Activated T-helper 2 cell treated with anti-CD3 and anti-CD28 coated beads, Interferon-gamma antibody, Interleukin-2, Interleukin-4, amounts not matched to agents 10 μg/mL and 5 μg/mL and 100 μg/mL, durations not matched to agents 14 hours and 24 hours and 36 hours (primary cell): ENCODE measurements around the gene PSMB2. TPM values are rescaled to one million over a fixed set of nuclear protein-coding genes. Genes with fewer than 3 reads are reported as not detected.
"Not testable (repeated sequence)": the region's sequence is repeated elsewhere in the genome, so short reads cannot be mapped to it uniquely, and the experiment has no call there.

ENCODE experiments used
- DNase-seq: peaks from one replicate; pipeline ENCODE4 v3.0.0; 2021; ENCODE audit warnings: low spot score
- H3K27ac Mint-ChIP-seq: one replicate; pipeline ENCODE4 v1.8.0; 2021; ENCODE audit warnings: mixed read lengths
- H3K27me3 Mint-ChIP-seq: one replicate; pipeline ENCODE4 v1.8.0; 2021; ENCODE audit warnings: low read depth, mixed read lengths
- H3K36me3 Mint-ChIP-seq: one replicate; pipeline ENCODE4 v1.8.0; 2021; ENCODE audit warnings: low read depth, mixed read lengths
- H3K4me1 Mint-ChIP-seq: one replicate; pipeline ENCODE4 v1.8.0; 2021; ENCODE audit warnings: low read depth, mixed read lengths
- H3K4me3 Mint-ChIP-seq: one replicate; pipeline ENCODE4 v1.8.0; 2021; ENCODE audit warnings: low read depth, mild to moderate bottlenecking, moderate library complexity, mixed read lengths
- H3K9me3 Mint-ChIP-seq: one replicate; pipeline ENCODE4 v1.8.0; 2021; ENCODE audit warnings: mixed read lengths
- intact Hi-C: fragments of 100-400 bp; cut with micrococcal nuclease; formaldehyde crosslinking; loops from one replicate; pipeline ENCODE4 v1.15.1; 2023
- total RNA-seq: library from RNA; stranded (reverse); gene quantifications from 2 replicates; pipeline ENCODE4 v1.2.3, GENCODE V29; 2022

The PSMB2 gene
- 123 and 124 TPM in 2 replicates for total RNA-seq

GRCh38 chr1:35641233-35641866 is at the start of gene PSMB2:
Gene PSMB2, minus strand, starts transcription at chr1:35641526. Its CDS starts 94 bp downstream, at chr1:35641432.
- H3K4me1 Mint-ChIP-seq: peaks cover 31% of the 10 kb centered on the region
- H3K9me3 Mint-ChIP-seq: no peaks in the 10 kb centered on the region
- intact Hi-C loops: loop anchor here (2.0 to 10.0 kb wide), 3 partner anchors 64 to 123 kb away; partner anchors contain the start of genes C1orf216 and CLSPN
- peak within 1 kb of the TSS; percentile 98 for H3K27ac Mint-ChIP-seq
- peak within 1 kb of the TSS; percentile 99 for H3K4me3 Mint-ChIP-seq
- H3K27me3 Mint-ChIP-seq: peaks cover 24% of the 10 kb centered on the region
- peak; percentile 93 for DNase-seq
- peaks cover 15% of the 10 kb centered on the region for H3K36me3 Mint-ChIP-seq

GRCh38 chr1:35691080-35691479 is 49.8 kb upstream of the PSMB2 start:
- intact Hi-C loops: no loop called here
- H3K27me3 Mint-ChIP-seq: peaks cover 27% of the 10 kb centered on the region

GRCh38 chr1:35690103-35690502 is 48.8 kb upstream of the PSMB2 start:
- H3K27me3 Mint-ChIP-seq: peaks cover 23% of the 10 kb centered on the region
- H3K9me3 Mint-ChIP-seq, H3K36me3 Mint-ChIP-seq, H3K4me3 Mint-ChIP-seq, intact Hi-C loops, H3K27ac Mint-ChIP-seq, DNase-seq, H3K4me1 Mint-ChIP-seq: not testable (repeated sequence)

More at GRCh38 chr1:35691080-35691479, 49.8 kb upstream of the PSMB2 start:
- Mint-ChIP-seq H3K4me1 (no peaks in the 10 kb centered on the region), H3K27ac (no peak overlapping the region), H3K4me3 (no peak overlapping the region), H3K9me3 (no peaks in the 10 kb centered on the region), H3K36me3 (no peaks in the 10 kb centered on the region)
- no peak for DNase-seq

- Mint-ChIP-seq H3K9me3 (no peaks in the 10 kb centered on the region), H3K36me3 (no peaks in the 10 kb centered on the region), H3K4me3 (no peak overlapping the region), H3K4me1 (no peaks in the 10 kb centered on the region), H3K27ac (no peak overlapping the region), H3K27me3 (peaks cover 29% of the 10 kb centered on the region)
- no peak for DNase-seq
- intact Hi-C loops: no loop called here
These were observed 46.8 kb upstream of the PSMB2 start for GRCh38 chr1:35688161-35688560.

- Mint-ChIP-seq H3K9me3 (no peaks in the 10 kb centered on the region), H3K27ac (no peak overlapping the region), H3K4me3 (no peak overlapping the region), H3K4me1 (no peaks in the 10 kb centered on the region), H3K27me3 (peaks cover 25% of the 10 kb centered on the region), H3K36me3 (no peaks in the 10 kb centered on the region)
- no peak for DNase-seq
- intact Hi-C loops: no loop called here
These were observed 41.7 kb upstream of the PSMB2 start for GRCh38 chr1:35683012-35683411.

- Mint-ChIP-seq H3K36me3 (no peaks in the 10 kb centered on the region), H3K9me3 (no peaks in the 10 kb centered on the region), H3K4me1 (no peaks in the 10 kb centered on the region)
These were observed 38.9 kb upstream of the PSMB2 start for GRCh38 chr1:35680271-35680670.

GRCh38 chr1:35675773-35676172 is 34.4 kb upstream of the PSMB2 start:
- no peak for DNase-seq
- H3K36me3 Mint-ChIP-seq: no peaks in the 10 kb centered on the region
- no peaks in the 10 kb centered on the region for H3K9me3 Mint-ChIP-seq
- peaks cover 10% of the 10 kb centered on the region for H3K27me3 Mint-ChIP-seq
- no peak overlapping the region for H3K4me3 Mint-ChIP-seq
- intact Hi-C loops: no loop called here
- no peaks in the 10 kb centered on the region for H3K4me1 Mint-ChIP-seq
- no peak overlapping the region for H3K27ac Mint-ChIP-seq

More at GRCh38 chr1:35680271-35680670, 38.9 kb upstream of the PSMB2 start:
- no peak overlapping the region for H3K27ac Mint-ChIP-seq
- H3K4me3 Mint-ChIP-seq: no peak overlapping the region
- no peak for DNase-seq
- H3K27me3 Mint-ChIP-seq: peaks cover 22% of the 10 kb centered on the region
- intact Hi-C loops: no loop called here

- H3K9me3 Mint-ChIP-seq: no peaks in the 10 kb centered on the region
- no peaks in the 10 kb centered on the region for H3K36me3 Mint-ChIP-seq
- intact Hi-C loops: no loop called here
- no peak overlapping the region for H3K27ac Mint-ChIP-seq
- peaks cover 9% of the 10 kb centered on the region for H3K27me3 Mint-ChIP-seq
- DNase-seq: no peak
- no peaks in the 10 kb centered on the region for H3K4me1 Mint-ChIP-seq
- no peak overlapping the region for H3K4me3 Mint-ChIP-seq
These were observed 32.8 kb upstream of the PSMB2 start for GRCh38 chr1:35674111-35674510.

GRCh38 chr1:35672116-35672515 is 30.8 kb upstream of the PSMB2 start:
- no peak overlapping the region for H3K4me3 Mint-ChIP-seq
- peaks cover 17% of the 10 kb centered on the region for H3K27me3 Mint-ChIP-seq
- H3K4me1 Mint-ChIP-seq: no peaks in the 10 kb centered on the region
- no peaks in the 10 kb centered on the region for H3K36me3 Mint-ChIP-seq
- intact Hi-C loops: no loop called here
- DNase-seq: no peak
- no peaks in the 10 kb centered on the region for H3K9me3 Mint-ChIP-seq
- H3K27ac Mint-ChIP-seq: no peak overlapping the region

GRCh38 chr1:35668506-35668905 is 27.2 kb upstream of the PSMB2 start:
- H3K36me3 Mint-ChIP-seq: no peaks in the 10 kb centered on the region
- H3K4me3 Mint-ChIP-seq: no peak overlapping the region
- no peak overlapping the region for H3K27ac Mint-ChIP-seq
- intact Hi-C loops: no loop called here
- H3K27me3 Mint-ChIP-seq: peaks cover 20% of the 10 kb centered on the region
- DNase-seq: no peak
- no peaks in the 10 kb centered on the region for H3K4me1 Mint-ChIP-seq
- no peaks in the 10 kb centered on the region for H3K9me3 Mint-ChIP-seq

GRCh38 chr1:35666916-35667315 is 25.6 kb upstream of the PSMB2 start:
- H3K4me1 Mint-ChIP-seq: no peaks in the 10 kb centered on the region
- no peak overlapping the region for H3K27ac Mint-ChIP-seq
- no peaks in the 10 kb centered on the region for H3K9me3 Mint-ChIP-seq
- H3K4me3 Mint-ChIP-seq: no peak overlapping the region
- intact Hi-C loops: no loop called here
- peaks cover 22% of the 10 kb centered on the region for H3K27me3 Mint-ChIP-seq
- no peaks in the 10 kb centered on the region for H3K36me3 Mint-ChIP-seq
- DNase-seq: no peak

- DNase-seq: no peak
- no peak overlapping the region for H3K4me3 Mint-ChIP-seq
- H3K27ac Mint-ChIP-seq: no peak overlapping the region
- intact Hi-C loops: no loop called here
- H3K36me3 Mint-ChIP-seq: no peaks in the 10 kb centered on the region
- H3K27me3 Mint-ChIP-seq: peaks cover 20% of the 10 kb centered on the region
- H3K4me1 Mint-ChIP-seq: no peaks in the 10 kb centered on the region
- no peaks in the 10 kb centered on the region for H3K9me3 Mint-ChIP-seq
These were observed 24.9 kb upstream of the PSMB2 start for GRCh38 chr1:35666216-35666615.

- Mint-ChIP-seq H3K4me3 (no peak overlapping the region), H3K27ac (no peak overlapping the region), H3K27me3 (peaks cover 18% of the 10 kb centered on the region), H3K36me3 (no peaks in the 10 kb centered on the region), H3K9me3 (no peaks in the 10 kb centered on the region), H3K4me1 (no peaks in the 10 kb centered on the region)
- intact Hi-C loops: no loop called here
- DNase-seq: no peak
These were observed 22.1 kb upstream of the PSMB2 start for GRCh38 chr1:35663434-35663833.

GRCh38 chr1:35661474-35661795 is 20.1 kb upstream of the PSMB2 start:
- Mint-ChIP-seq H3K4me1 (no peaks in the 10 kb centered on the region), H3K4me3 (no peak overlapping the region), H3K27me3 (peaks cover 13% of the 10 kb centered on the region), H3K36me3 (no peaks in the 10 kb centered on the region), H3K27ac (no peak overlapping the region), H3K9me3 (no peaks in the 10 kb centered on the region)
- intact Hi-C loops: no loop called here
- DNase-seq: no peak
